HG03095 (cell line): Measurements from ENCODE around the gene HAUS3.

Experiments used
- ATAC-seq: cut with Tn5 transposase; IDR thresholded peaks from one replicate; pipeline ENCODE4 v1.9.1; 2021; ENCODE audit warnings: moderate library complexity; ENCODE audit not compliant: unreplicated experiment

HAUS3 gene

GRCh38 chr4:2265113-2266110, 23.5 kb upstream of the HAUS3 start:
- no peak for ATAC-seq

- ATAC-seq: no peak
Measured at GRCh38 chr4:2264481-2265041, 22.6 kb upstream of the HAUS3 start.

GRCh38 chr4:2263926-2264321, 22.0 kb upstream of the HAUS3 start:
- ATAC-seq: no peak

- ATAC-seq: no peak
Measured at GRCh38 chr4:2262944-2263250, 21.0 kb upstream of the HAUS3 start.

GRCh38 chr4:2262145-2262943, 20.4 kb upstream of the HAUS3 start:
- peak; percentile 86 for ATAC-seq

- ATAC-seq: peak; percentile 0
Measured at GRCh38 chr4:2261853-2262144, 19.9 kb upstream of the HAUS3 start, which contains the start of gene MXD4. Gene MXD4, minus strand, starts transcription at chr4:2262109. Its CDS starts 129 bp downstream, at chr4:2261980.

- ATAC-seq: peak; percentile 22
Measured at GRCh38 chr4:2261110-2261852, 19.4 kb upstream of the HAUS3 start.

- ATAC-seq: no peak
Measured at GRCh38 chr4:2260344-2261109, 18.6 kb upstream of the HAUS3 start.

GRCh38 chr4:2259541-2260343, 17.8 kb upstream of the HAUS3 start:
- no peak for ATAC-seq

GRCh38 chr4:2259036-2259540, 17.2 kb upstream of the HAUS3 start:
- no peak for ATAC-seq

GRCh38 chr4:2258091-2259035, 16.4 kb upstream of the HAUS3 start:
- ATAC-seq: no peak

GRCh38 chr4:2257361-2258081, 15.6 kb upstream of the HAUS3 start:
- ATAC-seq: no peak

- ATAC-seq: no peak
Measured at GRCh38 chr4:2256781-2257191, 14.9 kb upstream of the HAUS3 start.

- ATAC-seq: no peak
Measured at GRCh38 chr4:2256156-2256731, 14.3 kb upstream of the HAUS3 start.

- ATAC-seq: no peak
Measured at GRCh38 chr4:2255501-2256155, 13.7 kb upstream of the HAUS3 start.

- ATAC-seq: no peak
Measured at GRCh38 chr4:2254665-2255500, 13.0 kb upstream of the HAUS3 start.
